Measurements from ENCODE around the gene MXD1. TPM values are rescaled to one million over a fixed set of nuclear protein-coding genes. Genes with fewer than 3 reads are reported as not detected.
"Not testable (repeated sequence)": the region's sequence is repeated elsewhere in the genome, so short reads cannot be mapped to it uniquely, and the experiment has no call there.

Gene MXD1
- total RNA-seq, 1 donor = 80.9 TPM

GRCh38 chr2:69943843-69944525, 29.1 kb downstream of the MXD1 start:
- no peaks in the 10 kb centered on the region for H3K27me3 ChIP-seq (ENCODE audit: insufficient read depth, low read length)
- no peak overlapping the region for H3K4me3 ChIP-seq (ENCODE audit: low read length)
- no peaks in the 10 kb centered on the region for H3K9me3 ChIP-seq (ENCODE audit: low read depth, low read length)
- peaks cover 67% of the 10 kb centered on the region for H3K4me1 ChIP-seq (ENCODE audit: insufficient read depth, low read length)

DNA sequence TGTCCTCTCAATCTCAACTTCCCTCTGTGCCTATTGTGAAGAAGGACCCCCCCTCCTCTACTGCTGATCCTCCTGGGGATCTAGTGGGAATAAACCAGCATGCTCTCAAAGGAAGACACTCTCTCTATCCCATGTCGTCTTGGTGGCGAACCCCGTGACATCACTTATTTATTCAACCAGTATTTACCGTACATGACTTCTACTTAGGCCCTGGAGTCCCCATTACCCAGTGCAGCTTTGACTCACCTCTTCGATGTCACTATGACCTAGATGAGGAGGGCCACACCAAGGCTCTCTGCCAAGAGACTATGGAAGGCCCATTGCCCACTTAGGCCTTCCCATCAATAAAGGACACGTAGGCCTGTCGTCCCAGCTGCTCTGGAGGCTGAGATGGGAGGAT, 29.8 kb downstream of the MXD1 start:
- Histone ChIP-seq H3K4me3 (ENCODE audit: low read length) (no peak overlapping the region), H3K4me1 (ENCODE audit: insufficient read depth, low read length) (peaks cover 71% of the 10 kb centered on the region), H3K27me3 (ENCODE audit: insufficient read depth, low read length) (no peaks in the 10 kb centered on the region), H3K9me3 (ENCODE audit: low read depth, low read length) (no peaks in the 10 kb centered on the region)

GRCh38 chr2:69945441-69945840, 30.5 kb downstream of the MXD1 start:
- no peaks in the 10 kb centered on the region for H3K27me3 ChIP-seq (ENCODE audit: insufficient read depth, low read length)
- no peak overlapping the region for H3K4me3 ChIP-seq (ENCODE audit: low read length)
- no peaks in the 10 kb centered on the region for H3K9me3 ChIP-seq (ENCODE audit: low read depth, low read length)
- H3K4me1 ChIP-seq (ENCODE audit: insufficient read depth, low read length) = peaks cover 71% of the 10 kb centered on the region

GRCh38 chr2:69945941-69946340, 31.0 kb downstream of the MXD1 start:
- Histone ChIP-seq H3K4me1 (ENCODE audit: insufficient read depth, low read length) (peaks cover 71% of the 10 kb centered on the region), H3K27me3 (ENCODE audit: insufficient read depth, low read length) (no peaks in the 10 kb centered on the region), H3K9me3 (ENCODE audit: low read depth, low read length) (no peaks in the 10 kb centered on the region), H3K4me3 (ENCODE audit: low read length) (no peak overlapping the region)

DNA sequence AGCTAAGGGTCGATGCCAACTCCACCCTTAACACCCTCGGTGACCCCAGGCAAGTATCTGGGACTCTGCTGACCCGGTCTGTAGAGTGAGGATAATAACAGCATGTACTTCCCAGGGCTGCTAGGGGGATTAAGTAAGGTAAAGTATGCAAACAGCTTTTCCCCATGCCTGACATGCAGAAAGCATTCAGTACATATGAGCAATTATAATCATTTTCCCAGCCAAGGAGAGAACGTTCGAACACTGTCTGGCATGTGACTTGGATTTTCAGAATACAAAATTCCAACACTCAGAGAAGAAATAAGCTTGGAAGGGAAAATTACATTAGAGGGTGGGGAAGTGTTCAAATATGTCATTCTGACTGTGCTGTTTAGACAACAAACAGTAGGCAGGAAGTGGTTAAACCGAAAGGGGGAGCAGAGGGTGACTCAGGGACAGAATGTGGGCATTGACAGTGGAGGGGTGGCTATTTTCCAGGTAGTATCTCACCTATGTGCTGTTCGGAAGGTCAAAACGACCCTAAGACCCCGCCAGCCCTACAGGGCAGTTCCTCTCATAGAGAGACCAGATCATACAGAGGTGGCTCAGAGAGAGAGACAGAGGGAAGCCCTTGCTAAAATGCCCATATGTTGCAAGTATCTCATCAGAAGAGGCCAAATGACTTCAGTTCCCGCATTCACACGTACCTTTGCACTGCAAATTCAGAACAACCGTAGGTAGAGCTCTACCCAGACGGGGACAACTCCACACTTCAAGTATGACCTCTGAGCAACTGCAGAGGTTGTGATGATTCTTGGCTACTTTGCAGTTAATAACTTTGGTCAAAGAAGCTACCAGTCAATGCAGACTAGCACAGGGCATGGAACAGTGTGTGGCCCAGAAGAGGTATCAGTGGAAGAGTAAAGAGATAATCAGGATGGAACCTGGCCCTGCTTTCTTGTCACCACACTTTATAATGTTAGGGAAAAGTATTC, 31.7 kb downstream of the MXD1 start:
- Histone ChIP-seq H3K4me3 (ENCODE audit: low read length) (no peak overlapping the region), H3K4me1 (ENCODE audit: insufficient read depth, low read length) (peaks cover 71% of the 10 kb centered on the region), H3K27me3 (ENCODE audit: insufficient read depth, low read length) (no peaks in the 10 kb centered on the region), H3K9me3 (ENCODE audit: low read depth, low read length) (no peaks in the 10 kb centered on the region)

DNA sequence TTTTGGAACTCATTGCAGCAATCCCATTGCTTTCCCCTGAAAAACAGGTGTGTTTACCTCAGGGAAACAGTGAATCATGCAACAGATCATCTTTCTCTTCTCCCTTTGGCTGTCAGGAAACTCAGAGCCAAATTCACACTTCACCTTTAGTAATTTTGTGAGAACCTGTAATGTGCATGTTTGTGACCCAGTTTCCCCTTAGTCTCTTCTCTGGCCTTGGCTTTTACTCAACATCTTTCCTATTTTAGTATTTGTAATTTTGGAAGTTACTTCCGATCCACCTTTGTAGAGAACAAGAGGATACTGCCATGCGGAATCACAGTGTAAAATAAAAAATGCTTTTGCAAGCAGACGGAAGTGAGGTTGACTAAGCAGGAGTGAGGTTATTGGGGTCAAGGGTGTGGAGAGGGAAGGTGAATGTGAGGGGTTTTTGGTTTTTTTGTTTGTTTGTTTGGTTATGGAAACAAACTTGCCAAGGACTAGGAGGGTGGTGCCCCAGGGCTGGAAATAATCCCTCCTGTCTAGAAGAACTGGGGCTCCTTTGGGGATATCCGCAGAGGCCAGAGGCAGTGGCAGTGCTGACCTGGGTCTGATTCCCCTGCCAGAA, 32.5 kb downstream of the MXD1 start:
- peaks cover 75% of the 10 kb centered on the region for H3K4me1 ChIP-seq (ENCODE audit: insufficient read depth, low read length)
- H3K27me3 ChIP-seq (ENCODE audit: insufficient read depth, low read length) = no peaks in the 10 kb centered on the region
- no peak overlapping the region for H3K4me3 ChIP-seq (ENCODE audit: low read length)
- H3K9me3 ChIP-seq (ENCODE audit: low read depth, low read length) = no peaks in the 10 kb centered on the region

- peaks cover 75% of the 10 kb centered on the region for H3K4me1 ChIP-seq (ENCODE audit: insufficient read depth, low read length)
- H3K27me3 ChIP-seq (ENCODE audit: insufficient read depth, low read length) = no peaks in the 10 kb centered on the region
- H3K9me3 ChIP-seq (ENCODE audit: low read depth, low read length) = no peaks in the 10 kb centered on the region
- H3K4me3 ChIP-seq (ENCODE audit: low read length) = no peak overlapping the region
Observed at GRCh38 chr2:69948032-69948962, 33.4 kb downstream of the MXD1 start.

GRCh38 chr2:69948963-69949645, 34.2 kb downstream of the MXD1 start:
- Histone ChIP-seq H3K27me3 (ENCODE audit: insufficient read depth, low read length) (no peaks in the 10 kb centered on the region), H3K9me3 (ENCODE audit: low read depth, low read length) (no peaks in the 10 kb centered on the region), H3K4me1 (ENCODE audit: insufficient read depth, low read length) (peaks cover 71% of the 10 kb centered on the region), H3K4me3 (ENCODE audit: low read length) (no peak overlapping the region)

DNA sequence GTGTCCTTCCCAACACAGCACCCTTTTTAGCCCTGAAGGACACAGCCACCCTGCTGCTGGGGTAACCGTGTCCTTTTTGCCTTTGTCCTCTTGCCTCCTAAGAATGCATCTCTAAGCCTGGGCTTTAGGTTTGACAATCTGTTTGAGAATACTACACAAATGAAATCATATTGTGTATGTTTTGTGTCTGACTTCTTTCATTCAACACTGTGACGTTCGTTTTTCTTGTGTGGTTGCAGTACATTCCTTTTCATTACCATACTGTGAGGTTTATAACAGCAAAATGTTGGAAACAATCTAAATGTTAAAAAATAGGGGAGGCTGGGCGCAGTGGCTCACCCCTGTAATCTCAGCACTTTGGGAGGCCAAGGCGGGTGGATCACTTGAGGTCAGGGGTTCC, 35.3 kb downstream of the MXD1 start:
- Histone ChIP-seq H3K4me1 (ENCODE audit: insufficient read depth, low read length) (peaks cover 65% of the 10 kb centered on the region), H3K27me3 (ENCODE audit: insufficient read depth, low read length) (no peaks in the 10 kb centered on the region), H3K9me3 (ENCODE audit: low read depth, low read length) (no peaks in the 10 kb centered on the region), H3K4me3 (ENCODE audit: low read length) (no peak overlapping the region)

DNA sequence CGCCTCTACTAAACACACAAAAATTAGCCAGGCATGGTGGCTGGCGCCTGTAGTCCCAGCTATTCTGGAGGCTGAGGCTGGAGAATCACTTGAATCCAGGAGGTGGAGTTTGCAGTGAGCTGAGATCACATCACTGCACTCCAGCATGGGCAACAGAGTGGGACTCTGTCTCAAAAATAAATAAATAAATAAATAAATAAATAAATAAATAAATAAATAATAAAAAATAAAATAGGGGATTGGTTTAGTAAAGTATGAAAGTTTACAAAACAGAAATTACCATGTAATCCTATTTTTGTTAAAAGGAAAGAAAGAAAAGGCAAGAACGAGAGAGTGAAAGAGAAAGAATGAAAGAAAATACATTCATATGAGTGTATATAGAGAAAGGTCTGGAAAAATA, 35.8 kb downstream of the MXD1 start:
- H3K27me3 ChIP-seq (ENCODE audit: insufficient read depth, low read length); H3K9me3 ChIP-seq (ENCODE audit: low read depth, low read length); H3K4me3 ChIP-seq (ENCODE audit: low read length): not testable (repeated sequence)
- peaks cover 61% of the 10 kb centered on the region for H3K4me1 ChIP-seq (ENCODE audit: insufficient read depth, low read length)

DNA sequence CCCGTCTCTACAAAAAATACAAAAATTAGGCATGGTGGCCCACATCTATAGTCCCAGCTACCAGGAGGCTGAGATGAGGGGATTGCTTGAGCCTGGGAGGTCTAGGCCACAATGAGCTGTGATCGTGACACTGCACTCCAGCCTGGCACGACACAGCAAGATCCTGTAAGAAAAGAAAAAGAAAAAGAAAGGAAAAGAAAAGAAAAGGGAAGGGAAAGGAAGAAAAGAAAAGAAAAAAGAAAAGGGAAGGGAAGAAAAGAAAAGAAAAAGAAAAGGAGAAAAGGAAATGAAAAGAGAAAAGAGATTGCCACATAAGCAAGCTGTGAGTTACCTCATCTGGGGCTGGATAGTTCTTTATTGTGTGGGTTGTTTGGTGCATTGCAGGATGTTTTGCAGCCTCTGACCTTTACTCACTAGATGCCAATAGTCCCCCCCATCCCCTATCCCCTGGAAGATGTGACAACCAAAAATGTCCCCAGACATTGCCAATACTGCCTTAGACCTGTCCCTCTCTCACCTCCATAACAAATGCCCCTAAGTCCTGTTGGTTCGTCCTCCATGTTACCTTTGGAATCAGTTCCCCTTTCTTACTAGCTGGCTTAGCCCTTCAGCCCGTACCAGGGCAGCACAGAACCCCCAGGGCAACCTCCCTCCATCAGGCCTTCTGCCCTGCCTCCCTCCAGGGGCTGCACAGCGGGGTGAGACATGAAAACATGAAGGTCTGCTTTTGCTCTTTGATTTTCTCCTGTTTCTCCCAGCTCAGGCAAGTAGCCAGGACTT, 37.6 kb downstream of the MXD1 start:
- Histone ChIP-seq H3K9me3 (ENCODE audit: low read depth, low read length) (no peaks in the 10 kb centered on the region), H3K4me1 (ENCODE audit: insufficient read depth, low read length) (peaks cover 57% of the 10 kb centered on the region), H3K27me3 (ENCODE audit: insufficient read depth, low read length) (no peaks in the 10 kb centered on the region), H3K4me3 (ENCODE audit: low read length) (no peak overlapping the region)

- Histone ChIP-seq H3K9me3 (ENCODE audit: low read depth, low read length) (no peaks in the 10 kb centered on the region), H3K27me3 (ENCODE audit: insufficient read depth, low read length) (no peaks in the 10 kb centered on the region), H3K4me1 (ENCODE audit: insufficient read depth, low read length) (peaks cover 47% of the 10 kb centered on the region), H3K4me3 (ENCODE audit: low read length) (no peak overlapping the region)
Observed at GRCh38 chr2:69954084-69954483, 39.2 kb downstream of the MXD1 start.

- Histone ChIP-seq H3K9me3 (ENCODE audit: low read depth, low read length) (no peaks in the 10 kb centered on the region), H3K4me1 (ENCODE audit: insufficient read depth, low read length) (peaks cover 44% of the 10 kb centered on the region), H3K4me3 (ENCODE audit: low read length) (no peak overlapping the region), H3K27me3 (ENCODE audit: insufficient read depth, low read length) (no peaks in the 10 kb centered on the region)
Observed at GRCh38 chr2:69955029-69955428, 40.1 kb downstream of the MXD1 start.
